Muscle of leg (tissue), 11 donors: ENCODE data around the gene PBRM1. TPM values are rescaled to one million over a fixed set of nuclear protein-coding genes. Genes with fewer than 3 reads are reported as not detected.

Experiments used
- DNase-seq: peaks from one replicate; pipeline ENCODE4 v3.0.0; 2013
- H3K27ac ChIP-seq: one replicate; pipeline ENCODE4 v1.5.1; 2013; ENCODE audit warnings: mild to moderate bottlenecking, low read length, control low read depth
- H3K27me3 ChIP-seq: one replicate; pipeline ENCODE4 v1.6.1; 2013; ENCODE audit warnings: low read length; ENCODE audit not compliant: control insufficient read depth, insufficient read depth
- H3K36me3 ChIP-seq: one replicate; pipeline ENCODE4 v1.6.1; 2013; ENCODE audit warnings: low read length; ENCODE audit not compliant: control insufficient read depth, insufficient read depth
- H3K4me1 ChIP-seq: one replicate; pipeline ENCODE4 v1.6.1; 2013; ENCODE audit warnings: low read length; ENCODE audit not compliant: control insufficient read depth, insufficient read depth
- H3K4me3 ChIP-seq: one replicate; pipeline ENCODE4 v1.5.1; 2013; ENCODE audit warnings: low read length, control low read depth
- H3K9me3 ChIP-seq: replicated peaks from 2 replicates; pipeline ENCODE4 v1.6.1; 2013; ENCODE audit warnings: low read depth, low read length; ENCODE audit not compliant: control insufficient read depth
- WGBS: methylation state at CpG from one replicate; pipeline ENCODE4 v1.1.5; 2013; ENCODE audit warnings: missing lambda C conversion rate; ENCODE audit not compliant: insufficient coverage; 5-methylcytosine and 5-hydroxymethylcytosine counted together
- polyA plus RNA-seq, 8 donors: library from polyadenylated mRNA; unstranded; fragments of 120-200 nt; gene quantifications; one replicate each; pipeline versions ENCODE4 v1.2.1 to v1.2.3, GENCODE V29; 2013; ENCODE audit warnings: inconsistent platforms in 1 of 8, low replicate concordance in 1 of 8; ENCODE audit not compliant: insufficient read length in 8 of 8, insufficient read depth in 1 of 8
- total RNA-seq: library from RNA; stranded (reverse); fragments of 120-200 nt; gene quantifications from one replicate; pipeline ENCODE4 v1.2.4, GENCODE V29; 2013

Gene PBRM1
- total and polyA plus RNA-seq, 9 donors = 26.1 to 53.1 (median 47.3) TPM

GRCh38 chr3:52596658-52597265 lies 89.0 kb downstream of the PBRM1 start:
- Histone ChIP-seq H3K4me3 (no peak overlapping the region), H3K27me3 (no peaks in the 10 kb centered on the region), H3K36me3 (peaks cover 40% of the 10 kb centered on the region), H3K27ac (no peak overlapping the region), H3K4me1 (no peaks in the 10 kb centered on the region), H3K9me3 (peaks cover 16% of the 10 kb centered on the region)
- DNase-seq = no peak
- 100% methylated on average over 1 of the region's 4 CpGs for whole genome bisulfite sequencing

- H3K4me1 ChIP-seq = no peaks in the 10 kb centered on the region
- WGBS = no CpG with 5 or more reads among the region's 1 CpG
- no peak overlapping the region for H3K27ac ChIP-seq
- DNase-seq = no peak
- H3K36me3 ChIP-seq = peaks cover 41% of the 10 kb centered on the region
- no peak overlapping the region for H3K4me3 ChIP-seq
- H3K27me3 ChIP-seq = no peaks in the 10 kb centered on the region
- H3K9me3 ChIP-seq = no peaks in the 10 kb centered on the region
Measured at GRCh38 chr3:52593103-52593502, 92.6 kb downstream of the PBRM1 start.

GRCh38 chr3:52574056-52574965 lies 111.4 kb downstream of the PBRM1 start:
- no peaks in the 10 kb centered on the region for H3K4me1 ChIP-seq
- no peaks in the 10 kb centered on the region for H3K27me3 ChIP-seq
- H3K36me3 ChIP-seq = peaks cover 51% of the 10 kb centered on the region
- DNase-seq = no peak
- no peak overlapping the region for H3K27ac ChIP-seq
- no peak overlapping the region for H3K4me3 ChIP-seq
- WGBS = 84% methylated on average over 5 of the region's 6 CpGs
- H3K9me3 ChIP-seq = no peaks in the 10 kb centered on the region

DNA sequence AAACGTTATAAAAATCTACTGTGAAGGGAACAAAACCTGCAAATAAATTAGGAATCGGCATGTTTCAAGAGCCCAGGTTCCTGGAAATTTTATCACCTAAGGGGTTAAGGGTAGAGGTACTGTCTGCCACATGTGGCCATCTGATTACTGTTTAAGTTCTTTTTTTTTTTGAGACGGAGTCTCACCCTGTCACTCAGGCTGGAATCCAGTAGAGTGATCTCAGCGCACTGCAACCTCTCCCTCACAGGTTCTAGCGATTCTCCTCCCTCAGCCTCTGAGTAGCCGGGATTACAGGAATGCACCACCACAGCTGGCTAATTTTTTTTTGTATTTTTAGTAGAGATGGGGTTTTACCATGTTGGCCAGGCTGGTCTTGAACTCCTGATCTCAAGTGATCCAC lies 113.5 kb downstream of the PBRM1 start:
- H3K4me3 ChIP-seq = no peak overlapping the region
- H3K4me1 ChIP-seq = no peaks in the 10 kb centered on the region
- no peak overlapping the region for H3K27ac ChIP-seq
- 50% methylated on average over 2 of the region's 6 CpGs for WGBS
- no peaks in the 10 kb centered on the region for H3K27me3 ChIP-seq
- peaks cover 34% of the 10 kb centered on the region for H3K36me3 ChIP-seq
- no peak for DNase-seq
- no peaks in the 10 kb centered on the region for H3K9me3 ChIP-seq

- H3K4me1 ChIP-seq = no peaks in the 10 kb centered on the region
- H3K9me3 ChIP-seq = no peaks in the 10 kb centered on the region
- H3K4me3 ChIP-seq = no peak overlapping the region
- H3K27me3 ChIP-seq = no peaks in the 10 kb centered on the region
- no peak overlapping the region for H3K27ac ChIP-seq
- DNase-seq = no peak
- H3K36me3 ChIP-seq = peaks cover 24% of the 10 kb centered on the region
- WGBS = 90% methylated on average over 3 of the region's 4 CpGs
Measured at GRCh38 chr3:52570076-52570475, 115.6 kb downstream of the PBRM1 start.

DNA sequence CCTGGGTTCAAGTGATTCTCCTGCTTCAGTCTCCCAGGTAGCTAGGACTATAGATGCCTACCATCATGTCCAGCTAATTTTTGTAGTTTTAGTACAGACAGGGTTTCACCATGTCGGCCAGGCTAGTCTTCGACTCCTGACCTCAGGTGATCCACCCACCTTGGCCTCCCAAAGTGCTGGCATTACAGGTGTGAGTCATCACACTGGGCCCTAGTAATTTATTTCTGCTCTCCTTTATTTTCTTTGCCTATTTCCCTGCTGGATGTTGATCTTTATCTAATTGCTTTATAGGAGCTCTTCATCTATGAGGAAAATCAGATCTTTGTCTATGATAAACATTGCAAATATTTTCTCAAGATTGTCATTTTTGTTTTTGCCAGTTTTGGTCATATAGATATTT lies 117.6 kb downstream of the PBRM1 start:
- 100% methylated on average over 2 of the region's 2 CpGs for WGBS
- Histone ChIP-seq H3K36me3 (peaks cover 11% of the 10 kb centered on the region), H3K27me3 (no peaks in the 10 kb centered on the region), H3K9me3 (no peaks in the 10 kb centered on the region), H3K4me1 (no peaks in the 10 kb centered on the region), H3K27ac (no peak overlapping the region), H3K4me3 (no peak overlapping the region)
- DNase-seq = no peak

DNA sequence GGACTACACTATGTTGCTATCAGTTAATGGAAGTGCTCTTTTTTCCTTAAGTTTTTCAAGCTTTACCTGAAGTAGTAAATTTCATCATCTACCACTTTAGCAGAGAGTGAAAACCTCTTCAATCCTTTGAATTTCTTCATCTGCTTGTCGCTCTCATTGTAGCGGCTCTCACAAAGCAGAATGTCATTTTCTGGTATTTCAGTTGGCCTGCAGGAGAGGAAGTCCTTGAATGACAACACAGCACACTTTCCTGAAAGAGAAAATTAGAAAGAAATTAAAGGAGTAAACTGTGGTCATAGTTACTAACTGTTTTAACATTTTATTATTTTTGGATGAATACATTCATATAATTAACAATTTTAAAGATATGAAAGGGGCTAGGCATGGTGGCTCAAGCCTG lies 121.7 kb downstream of the PBRM1 start:
- DNase-seq = no peak
- H3K27ac ChIP-seq = no peak overlapping the region
- H3K4me3 ChIP-seq = no peak overlapping the region
- no peaks in the 10 kb centered on the region for H3K9me3 ChIP-seq
- no peaks in the 10 kb centered on the region for H3K4me1 ChIP-seq
- WGBS = no CpG with 5 or more reads among the region's 2 CpGs
- no peaks in the 10 kb centered on the region for H3K27me3 ChIP-seq
- peaks cover 34% of the 10 kb centered on the region for H3K36me3 ChIP-seq

DNA sequence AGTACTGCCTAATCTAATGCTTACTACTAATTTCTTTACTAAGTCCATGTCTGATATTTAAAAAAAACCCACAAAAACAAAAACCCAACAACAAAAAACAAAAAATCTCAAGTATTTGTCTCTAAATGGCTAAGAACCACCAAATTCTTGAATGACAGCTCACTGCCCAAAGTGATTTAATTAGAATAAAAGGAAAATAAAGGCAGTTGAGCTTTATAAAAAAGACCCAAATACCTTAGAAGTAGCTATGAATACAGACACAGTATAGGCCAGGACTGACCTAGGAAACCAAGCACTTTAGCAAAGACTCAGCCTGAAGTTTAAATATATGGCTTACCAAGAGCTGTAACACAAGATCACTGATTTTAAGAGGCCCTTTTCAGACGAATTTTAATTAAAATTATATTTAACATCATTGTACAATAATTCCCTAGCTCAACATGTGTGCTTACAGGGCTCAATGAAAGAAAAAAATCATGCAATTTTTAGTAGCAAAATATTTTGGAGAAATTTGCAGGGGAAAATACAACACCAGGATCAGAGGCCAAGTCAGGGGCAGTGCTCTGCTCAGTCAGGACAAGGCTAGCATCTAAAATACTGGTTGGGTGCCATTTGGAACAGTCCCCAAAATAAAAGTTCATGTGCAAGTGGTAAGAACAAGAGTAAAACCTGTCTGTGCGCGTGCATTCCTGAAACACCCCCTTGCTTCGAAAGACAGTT lies 124.5 kb downstream of the PBRM1 start:
- no peak overlapping the region for H3K27ac ChIP-seq
- WGBS = 87% methylated on average over 3 of the region's 4 CpGs
- DNase-seq = no peak
- H3K27me3 ChIP-seq = no peaks in the 10 kb centered on the region
- H3K9me3 ChIP-seq = no peaks in the 10 kb centered on the region
- H3K4me3 ChIP-seq = no peak overlapping the region
- peaks cover 48% of the 10 kb centered on the region for H3K36me3 ChIP-seq
- H3K4me1 ChIP-seq = no peaks in the 10 kb centered on the region

GRCh38 chr3:52558436-52558835 lies 127.3 kb downstream of the PBRM1 start:
- Histone ChIP-seq H3K9me3 (no peaks in the 10 kb centered on the region), H3K4me3 (no peak overlapping the region), H3K27ac (no peak overlapping the region), H3K4me1 (no peaks in the 10 kb centered on the region), H3K27me3 (no peaks in the 10 kb centered on the region), H3K36me3 (peaks cover 55% of the 10 kb centered on the region)
- no peak for DNase-seq
- 82% methylated on average over 2 of the region's 5 CpGs for WGBS
